C4-2B (cell line): ENCODE results near the gene NUDT22.

ENCODE experiments used
- ZFX ChIP-seq: fragments of 450-650 bp; IDR thresholded peaks from 2 replicates; pipeline ENCODE4 v1.6.1; 2017
- TF ChIP-seq, protein P1 (sequence below): fragments of 450-650 bp; conservative IDR thresholded peaks from 2 replicates; pipeline ENCODE4 v1.5.1; 2017; ENCODE audit warnings: mild to moderate bottlenecking

DNA sequence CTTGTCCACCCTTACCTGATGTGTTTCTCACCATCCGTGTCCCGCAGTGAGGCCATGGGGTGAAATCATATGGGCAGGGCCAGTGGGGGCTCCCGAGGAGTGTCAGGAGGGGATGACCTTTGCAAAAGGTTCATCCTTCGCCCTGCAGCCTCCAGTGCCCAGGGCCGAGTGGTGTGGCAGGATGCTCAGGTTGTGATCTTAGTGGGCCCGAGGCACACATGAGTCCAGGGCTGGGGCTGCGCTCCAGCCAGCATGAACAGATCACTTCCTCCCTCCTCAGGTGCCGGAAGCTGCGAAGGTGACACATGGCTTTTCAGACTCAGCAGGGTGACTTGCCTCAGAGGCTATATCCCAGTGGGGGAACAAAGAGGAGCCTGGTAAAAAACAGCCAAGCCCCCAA lies 12.0 kb downstream of the NUDT22 start:
- no peak for TF ChIP-seq ZFX
- TF ChIP-seq, protein P1, sequence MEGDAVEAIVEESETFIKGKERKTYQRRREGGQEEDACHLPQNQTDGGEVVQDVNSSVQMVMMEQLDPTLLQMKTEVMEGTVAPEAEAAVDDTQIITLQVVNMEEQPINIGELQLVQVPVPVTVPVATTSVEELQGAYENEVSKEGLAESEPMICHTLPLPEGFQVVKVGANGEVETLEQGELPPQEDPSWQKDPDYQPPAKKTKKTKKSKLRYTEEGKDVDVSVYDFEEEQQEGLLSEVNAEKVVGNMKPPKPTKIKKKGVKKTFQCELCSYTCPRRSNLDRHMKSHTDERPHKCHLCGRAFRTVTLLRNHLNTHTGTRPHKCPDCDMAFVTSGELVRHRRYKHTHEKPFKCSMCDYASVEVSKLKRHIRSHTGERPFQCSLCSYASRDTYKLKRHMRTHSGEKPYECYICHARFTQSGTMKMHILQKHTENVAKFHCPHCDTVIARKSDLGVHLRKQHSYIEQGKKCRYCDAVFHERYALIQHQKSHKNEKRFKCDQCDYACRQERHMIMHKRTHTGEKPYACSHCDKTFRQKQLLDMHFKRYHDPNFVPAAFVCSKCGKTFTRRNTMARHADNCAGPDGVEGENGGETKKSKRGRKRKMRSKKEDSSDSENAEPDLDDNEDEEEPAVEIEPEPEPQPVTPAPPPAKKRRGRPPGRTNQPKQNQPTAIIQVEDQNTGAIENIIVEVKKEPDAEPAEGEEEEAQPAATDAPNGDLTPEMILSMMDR = no peak
